Measurements from ENCODE around the gene GLTP. TPM values are rescaled to one million over a fixed set of nuclear protein-coding genes. Genes with fewer than 3 reads are reported as not detected.

GLTP gene
- total and polyA plus RNA-seq, 2 of the 13 experiments (the other 11 are each of a cell fraction or from before 2014, with no cell fraction given), result 10.7 to 12.9 TPM

DNA sequence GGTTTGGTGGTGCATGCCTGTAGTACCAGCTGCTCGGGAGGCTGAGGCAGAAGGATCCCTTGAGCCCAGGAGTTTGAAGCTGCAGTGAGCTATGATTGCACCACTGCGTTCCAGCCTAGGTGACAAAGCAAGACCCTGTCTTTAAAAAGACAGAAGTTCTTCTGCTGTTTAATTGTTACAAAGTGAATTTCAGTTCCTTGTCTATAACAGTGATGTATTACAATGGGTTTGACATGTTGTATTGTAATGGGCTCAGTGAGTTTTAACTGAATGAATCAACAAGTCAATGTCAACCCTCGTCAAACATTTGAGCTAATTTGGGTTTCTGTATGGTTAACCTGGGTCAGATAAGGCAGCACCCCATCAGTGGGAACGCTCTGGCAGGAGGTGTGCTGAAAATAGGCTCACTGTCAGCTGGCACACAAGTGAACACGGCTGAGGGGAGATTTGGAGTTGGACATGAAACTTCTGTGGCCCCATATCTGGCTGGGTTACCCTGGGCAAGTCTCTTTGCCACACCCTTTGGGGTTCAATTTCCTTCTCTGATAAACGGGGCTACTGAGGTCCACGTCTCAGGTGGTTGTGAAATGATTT lies 33.1 kb downstream of the GLTP start:
- TF ChIP-seq, protein P1, sequence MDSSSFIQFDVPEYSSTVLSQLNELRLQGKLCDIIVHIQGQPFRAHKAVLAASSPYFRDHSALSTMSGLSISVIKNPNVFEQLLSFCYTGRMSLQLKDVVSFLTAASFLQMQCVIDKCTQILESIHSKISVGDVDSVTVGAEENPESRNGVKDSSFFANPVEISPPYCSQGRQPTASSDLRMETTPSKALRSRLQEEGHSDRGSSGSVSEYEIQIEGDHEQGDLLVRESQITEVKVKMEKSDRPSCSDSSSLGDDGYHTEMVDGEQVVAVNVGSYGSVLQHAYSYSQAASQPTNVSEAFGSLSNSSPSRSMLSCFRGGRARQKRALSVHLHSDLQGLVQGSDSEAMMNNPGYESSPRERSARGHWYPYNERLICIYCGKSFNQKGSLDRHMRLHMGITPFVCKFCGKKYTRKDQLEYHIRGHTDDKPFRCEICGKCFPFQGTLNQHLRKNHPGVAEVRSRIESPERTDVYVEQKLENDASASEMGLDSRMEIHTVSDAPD (CRISPR knock-in tag; IDR thresholded peaks at IDR 0.05), result no peak
- no peak for TF ChIP-seq SIN3B (IDR thresholded peaks at IDR 0.05; ENCODE audit: low read length)
- TF ChIP-seq, protein P2, sequence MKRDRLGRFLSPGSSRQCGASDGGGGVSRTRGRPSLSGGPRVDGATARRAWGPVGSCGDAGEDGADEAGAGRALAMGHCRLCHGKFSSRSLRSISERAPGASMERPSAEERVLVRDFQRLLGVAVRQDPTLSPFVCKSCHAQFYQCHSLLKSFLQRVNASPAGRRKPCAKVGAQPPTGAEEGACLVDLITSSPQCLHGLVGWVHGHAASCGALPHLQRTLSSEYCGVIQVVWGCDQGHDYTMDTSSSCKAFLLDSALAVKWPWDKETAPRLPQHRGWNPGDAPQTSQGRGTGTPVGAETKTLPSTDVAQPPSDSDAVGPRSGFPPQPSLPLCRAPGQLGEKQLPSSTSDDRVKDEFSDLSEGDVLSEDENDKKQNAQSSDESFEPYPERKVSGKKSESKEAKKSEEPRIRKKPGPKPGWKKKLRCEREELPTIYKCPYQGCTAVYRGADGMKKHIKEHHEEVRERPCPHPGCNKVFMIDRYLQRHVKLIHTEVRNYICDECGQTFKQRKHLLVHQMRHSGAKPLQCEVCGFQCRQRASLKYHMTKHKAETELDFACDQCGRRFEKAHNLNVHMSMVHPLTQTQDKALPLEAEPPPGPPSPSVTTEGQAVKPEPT (CRISPR knock-in tag; IDR thresholded peaks at IDR 0.05; ENCODE audit: low read depth), result no peak
- ATAC-seq (no peak), FAIRE-seq (peak; percentile 15), DNase-seq (ENCODE audit: low spot score) (no peak)
- in situ Hi-C loops (cut with HindIII; ENCODE audit: extremely low pct_ligation_motif_present, low pct_unique_long_range_greater_than_20kb) (loop anchor here (5.0 kb wide), 1 partner anchor 35 kb away; the partner anchor contains the start of gene GLTP), intact Hi-C loops (cut with micrococcal nuclease; ENCODE audit: unreplicated experiment) (no loop called here)
- Histone ChIP-seq H3K79me2 (ENCODE audit: insufficient read depth, low read length) (no peaks in the 10 kb centered on the region), H4K20me1 (ENCODE audit: insufficient read depth, low read length) (no peaks in the 10 kb centered on the region), H3K27me3 (ENCODE audit: control insufficient read depth in 1 of 2, insufficient read depth in 2 of 2, low read length in 2 of 2) (no peaks in the 10 kb centered on the region), H3K9me3 (ENCODE audit: low read length) (no peaks in the 10 kb centered on the region), H3K9ac (ENCODE audit: insufficient read depth, low read depth, low read length) (no peak overlapping the region), H3K4me3 (replicated peaks in 1 of 3; ENCODE audit: insufficient read depth in 1 of 3, low read depth in 2 of 3, low read length in 3 of 3) (no peak overlapping the region), H2AFZ (ENCODE audit: low read length) (no peak overlapping the region), H3K36me3 (replicated peaks in 1 of 2; ENCODE audit: control insufficient read depth in 1 of 2, insufficient read depth in 2 of 2, low read length in 2 of 2) (no peaks in the 10 kb centered on the region), H3K27ac (ENCODE audit: extremely low read length, insufficient read depth, low read length) (no peak overlapping the region), H3K4me2 (ENCODE audit: low read depth, low read length) (peak overlapping the region; percentile 33; the same call in 1 of the 2 replicates), H3K4me1 (ENCODE audit: insufficient read depth, low read length) (peaks cover 42% of the 10 kb centered on the region)
- WGBS (ENCODE audit: low lambda C conversion rate), result 13% methylated on average over 6 of the region's 7 CpGs
- ChIA-PET CTCF (ENCODE audit: low intra/inter-chr PET ratio, low total read pairs) (no interaction called here), POLR2A (no interaction called here)
- no TSS peak for BruUV-seq (replicated peaks)

DNA sequence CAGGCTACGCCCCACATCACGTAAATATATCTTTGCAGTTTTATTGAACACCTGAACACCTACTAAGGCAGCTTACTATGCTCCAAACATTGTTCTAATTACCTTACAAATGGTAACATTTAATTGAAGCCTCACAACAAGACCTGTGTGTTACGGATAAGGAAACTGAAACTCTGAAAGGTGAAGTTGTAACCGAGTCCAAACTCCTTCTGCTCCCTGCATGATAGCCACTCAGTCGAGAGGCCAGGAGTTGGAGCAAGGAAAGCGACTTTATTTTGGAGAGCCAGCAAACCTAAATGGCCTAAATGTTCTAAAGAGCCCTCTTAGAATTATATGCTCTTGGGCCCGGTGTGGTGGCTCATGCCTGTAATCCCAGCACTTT lies 34.5 kb downstream of the GLTP start:
- Histone ChIP-seq H3K4me2 (ENCODE audit: low read depth, low read length) (peak overlapping the region; percentile 88), H4K20me1 (ENCODE audit: insufficient read depth, low read length) (no peaks in the 10 kb centered on the region), H3K36me3 (replicated peaks in 1 of 2; ENCODE audit: control insufficient read depth in 1 of 2, insufficient read depth in 2 of 2, low read length in 2 of 2) (no peaks in the 10 kb centered on the region), H2AFZ (ENCODE audit: low read length) (no peak overlapping the region), H3K4me1 (ENCODE audit: insufficient read depth, low read length) (peaks cover 45% of the 10 kb centered on the region), H3K9ac (ENCODE audit: insufficient read depth, low read depth, low read length) (peak overlapping the region; percentile 3; the same call in 1 of the 2 replicates), H3K9me3 (ENCODE audit: low read length) (no peaks in the 10 kb centered on the region), H3K27me3 (ENCODE audit: control insufficient read depth in 1 of 2, insufficient read depth in 2 of 2, low read length in 2 of 2) (no peaks in the 10 kb centered on the region), H3K4me3 (replicated peaks in 1 of 3; ENCODE audit: insufficient read depth in 1 of 3, low read depth in 2 of 3, low read length in 3 of 3) (peak overlapping the region; percentile 35 to 59 (median 42)), H3K79me2 (ENCODE audit: insufficient read depth, low read length) (no peaks in the 10 kb centered on the region), H3K27ac (ENCODE audit: extremely low read length, insufficient read depth, low read length) (peak overlapping the region; percentile 17)
- FAIRE-seq, result no peak
- BruUV-seq (replicated peaks), result no TSS peak
- ATAC-seq, result peak; percentile 20
- ChIA-PET CTCF (ENCODE audit: low intra/inter-chr PET ratio, low total read pairs) (interaction anchor here (1.4 to 3.1 kb wide), 2 partner anchors 34 to 41 kb away, joined by 10 to 61 read pairs; no protein-coding TSS in a partner anchor), POLR2A (no interaction called here)
- no peak for DNase-seq (ENCODE audit: low spot score)
- in situ Hi-C loops (cut with HindIII; ENCODE audit: extremely low pct_ligation_motif_present, low pct_unique_long_range_greater_than_20kb), result loop anchor here (5.0 kb wide), 1 partner anchor 36 kb away; the partner anchor contains the start of gene GLTP
- 30% methylated on average over 6 of the region's 7 CpGs for WGBS (ENCODE audit: low lambda C conversion rate)
- intact Hi-C loops (cut with micrococcal nuclease; ENCODE audit: unreplicated experiment), result loop anchor here (1.0 kb wide), 1 partner anchor 41 kb away; no protein-coding TSS in a partner anchor
- TF ChIP-seq ZNF207 (IDR thresholded peaks at IDR 0.05; ENCODE audit: borderline replicate concordance), result no peak
- TF ChIP-seq ZNF605 (CRISPR knock-in tag; IDR thresholded peaks at IDR 0.05), result 0 out of 2 replicates have a peak, but pooled peaks have one; percentile 0
- TF ChIP-seq SPEN (CRISPR knock-in tag; IDR thresholded peaks at IDR 0.05; ENCODE audit: low read depth), result 0 out of 2 replicates have a peak, but pooled peaks have one; percentile 4
- TF ChIP-seq, protein P3, sequence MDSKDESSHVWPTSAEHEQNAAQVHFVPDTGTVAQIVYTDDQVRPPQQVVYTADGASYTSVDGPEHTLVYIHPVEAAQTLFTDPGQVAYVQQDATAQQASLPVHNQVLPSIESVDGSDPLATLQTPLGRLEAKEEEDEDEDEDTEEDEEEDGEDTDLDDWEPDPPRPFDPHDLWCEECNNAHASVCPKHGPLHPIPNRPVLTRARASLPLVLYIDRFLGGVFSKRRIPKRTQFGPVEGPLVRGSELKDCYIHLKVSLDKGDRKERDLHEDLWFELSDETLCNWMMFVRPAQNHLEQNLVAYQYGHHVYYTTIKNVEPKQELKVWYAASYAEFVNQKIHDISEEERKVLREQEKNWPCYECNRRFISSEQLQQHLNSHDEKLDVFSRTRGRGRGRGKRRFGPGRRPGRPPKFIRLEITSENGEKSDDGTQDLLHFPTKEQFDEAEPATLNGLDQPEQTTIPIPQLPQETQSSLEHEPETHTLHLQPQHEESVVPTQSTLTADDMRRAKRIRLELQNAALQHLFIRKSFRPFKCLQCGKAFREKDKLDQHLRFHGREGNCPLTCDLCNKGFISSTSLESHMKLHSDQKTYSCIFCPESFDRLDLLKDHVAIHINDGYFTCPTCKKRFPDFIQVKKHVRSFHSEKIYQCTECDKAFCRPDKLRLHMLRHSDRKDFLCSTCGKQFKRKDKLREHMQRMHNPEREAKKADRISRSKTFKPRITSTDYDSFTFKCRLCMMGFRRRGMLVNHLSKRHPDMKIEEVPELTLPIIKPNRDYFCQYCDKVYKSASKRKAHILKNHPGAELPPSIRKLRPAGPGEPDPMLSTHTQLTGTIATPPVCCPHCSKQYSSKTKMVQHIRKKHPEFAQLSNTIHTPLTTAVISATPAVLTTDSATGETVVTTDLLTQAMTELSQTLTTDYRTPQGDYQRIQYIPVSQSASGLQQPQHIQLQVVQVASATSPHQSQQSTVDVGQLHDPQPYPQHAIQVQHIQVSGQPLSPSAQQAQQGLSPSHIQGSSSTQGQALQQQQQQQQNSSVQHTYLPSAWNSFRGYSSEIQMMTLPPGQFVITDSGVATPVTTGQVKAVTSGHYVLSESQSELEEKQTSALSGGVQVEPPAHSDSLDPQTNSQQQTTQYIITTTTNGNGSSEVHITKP (CRISPR knock-in tag; IDR thresholded peaks at IDR 0.05; ENCODE audit: low read depth), result 0 out of 2 replicates have a peak, but pooled peaks have one; percentile 8
- TF ChIP-seq ZNF230 (CRISPR knock-in tag; IDR thresholded peaks at IDR 0.05), result 0 out of 2 replicates have a peak, but pooled peaks have one; percentile 0
- TF ChIP-seq POGZ (CRISPR knock-in tag; IDR thresholded peaks at IDR 0.05), result 0 out of 2 replicates have a peak, but pooled peaks have one; percentile 3
- TF ChIP-seq ZNF670 (CRISPR knock-in tag; IDR thresholded peaks at IDR 0.05; ENCODE audit: borderline replicate concordance), result 0 out of 2 replicates have a peak, but pooled peaks have one; percentile 6
